Muscle of leg (tissue), 11 donors: ENCODE data around the gene TAS2R20. TPM values are rescaled to one million over a fixed set of nuclear protein-coding genes. Genes with fewer than 3 reads are reported as not detected.
A peak's percentile ranks its signal among the peaks of the same experiment; 100 is the strongest.

Experiments
- DNase-seq: peaks from one replicate; pipeline ENCODE4 v3.0.0; 2013
- H3K27ac ChIP-seq: one replicate; pipeline ENCODE4 v1.5.1; 2013; ENCODE audit warnings: mild to moderate bottlenecking, low read length, control low read depth
- H3K27me3 ChIP-seq: one replicate; pipeline ENCODE4 v1.6.1; 2013; ENCODE audit warnings: low read length; ENCODE audit not compliant: control insufficient read depth, insufficient read depth
- H3K36me3 ChIP-seq: one replicate; pipeline ENCODE4 v1.6.1; 2013; ENCODE audit warnings: low read length; ENCODE audit not compliant: control insufficient read depth, insufficient read depth
- H3K4me1 ChIP-seq: one replicate; pipeline ENCODE4 v1.6.1; 2013; ENCODE audit warnings: low read length; ENCODE audit not compliant: control insufficient read depth, insufficient read depth
- H3K4me3 ChIP-seq: one replicate; pipeline ENCODE4 v1.5.1; 2013; ENCODE audit warnings: low read length, control low read depth
- H3K9me3 ChIP-seq: replicated peaks from 2 replicates; pipeline ENCODE4 v1.6.1; 2013; ENCODE audit warnings: low read depth, low read length; ENCODE audit not compliant: control insufficient read depth
- WGBS: methylation state at CpG from one replicate; pipeline ENCODE4 v1.1.5; 2013; ENCODE audit warnings: missing lambda C conversion rate; ENCODE audit not compliant: insufficient coverage; 5-methylcytosine and 5-hydroxymethylcytosine counted together
- polyA plus RNA-seq, 8 donors: library from polyadenylated mRNA; unstranded; fragments of 120-200 nt; gene quantifications; one replicate each; pipeline versions ENCODE4 v1.2.1 to v1.2.3, GENCODE V29; 2013; ENCODE audit warnings: inconsistent platforms in 1 of 8, low replicate concordance in 1 of 8; ENCODE audit not compliant: insufficient read length in 8 of 8, insufficient read depth in 1 of 8
- total RNA-seq: library from RNA; stranded (reverse); fragments of 120-200 nt; gene quantifications from one replicate; pipeline ENCODE4 v1.2.4, GENCODE V29; 2013

TAS2R20 gene
- total and polyA plus RNA-seq, 9 donors = 0.51 to 2.5 (median 0.93) TPM

DNA sequence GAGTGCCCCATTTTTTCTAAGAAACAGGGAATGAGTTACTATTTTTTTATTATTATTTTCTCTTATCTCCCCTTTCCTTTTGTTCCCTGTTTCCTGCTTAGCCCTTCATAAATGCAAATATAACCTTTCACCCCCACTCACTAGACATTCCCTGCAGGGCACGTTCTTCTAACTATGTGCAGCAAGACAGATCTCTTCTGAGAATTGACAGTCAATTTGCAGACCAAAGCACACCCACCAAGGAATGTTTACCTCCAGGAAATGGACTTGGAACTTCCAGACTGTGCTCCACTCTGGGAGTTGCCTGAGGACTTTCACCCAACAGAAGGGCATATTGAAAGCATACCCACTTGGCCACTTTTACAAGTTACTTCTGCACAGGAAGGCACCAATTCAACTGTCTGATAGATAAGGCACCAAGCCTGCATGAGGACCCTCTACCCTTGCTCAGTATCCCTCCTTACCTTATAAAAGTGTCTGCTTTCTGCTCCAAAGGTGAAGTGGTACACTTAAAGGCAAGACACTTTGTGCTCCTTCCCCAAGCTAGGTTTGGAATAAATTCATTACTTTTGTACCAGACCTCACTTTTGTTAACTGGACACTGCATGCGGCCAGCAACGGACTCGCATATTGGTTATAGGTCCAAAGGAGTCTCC lies 17.8 kb upstream of the TAS2R20 start:
- WGBS = 71% methylated on average over 1 of the region's 4 CpGs
- H3K4me1 ChIP-seq = no peaks in the 10 kb centered on the region
- H3K9me3 ChIP-seq = no peaks in the 10 kb centered on the region
- no peaks in the 10 kb centered on the region for H3K27me3 ChIP-seq
- H3K36me3 ChIP-seq = peaks cover 8% of the 10 kb centered on the region
- DNase-seq = no peak
- H3K27ac ChIP-seq = no peak overlapping the region
- no peak overlapping the region for H3K4me3 ChIP-seq

DNA sequence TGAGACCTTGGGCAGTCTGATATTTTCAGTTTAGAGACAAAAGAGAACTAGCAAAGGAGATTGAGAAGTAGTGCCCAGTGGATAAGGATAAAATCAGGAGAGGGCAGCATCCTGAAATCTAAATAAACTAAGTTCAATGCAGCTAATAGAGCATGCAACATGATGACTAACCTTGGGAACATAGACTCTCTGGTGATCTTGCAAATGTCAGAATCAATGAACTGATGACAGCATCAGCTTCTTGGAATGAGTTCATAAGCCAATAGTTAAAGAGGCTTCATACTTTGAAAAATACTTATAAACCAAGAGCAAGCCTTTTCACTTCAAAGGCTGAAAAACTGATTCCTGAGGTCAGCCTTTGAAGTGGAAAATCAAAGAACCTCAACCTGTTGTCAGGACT lies 16.1 kb upstream of the TAS2R20 start:
- Histone ChIP-seq H3K4me3 (no peak overlapping the region), H3K27ac (no peak overlapping the region), H3K4me1 (no peaks in the 10 kb centered on the region)

DNA sequence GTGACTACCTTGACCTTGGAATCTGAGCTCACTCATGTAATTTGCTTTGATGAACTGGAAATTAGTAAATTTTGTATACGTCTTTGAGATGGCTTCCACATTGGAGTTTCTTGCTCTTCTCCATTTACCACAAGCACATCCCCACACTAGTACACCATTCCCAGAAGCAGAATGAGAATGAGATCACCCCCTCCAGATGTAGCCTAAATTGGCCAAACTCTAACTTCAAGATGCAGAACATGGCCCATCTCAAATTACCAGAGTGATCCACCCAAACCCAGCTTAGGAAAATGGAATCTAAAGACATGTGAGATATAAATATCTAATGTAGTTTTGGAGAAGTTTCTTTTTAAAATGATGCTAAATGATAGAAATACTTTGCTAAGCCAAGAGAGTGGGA lies 9.5 kb upstream of the TAS2R20 start:
- no peaks in the 10 kb centered on the region for H3K9me3 ChIP-seq
- H3K4me1 ChIP-seq = no peaks in the 10 kb centered on the region

More for the DNA sequence above, 16.1 kb upstream of the TAS2R20 start:
- H3K27me3 ChIP-seq = no peaks in the 10 kb centered on the region
- peaks cover 8% of the 10 kb centered on the region for H3K36me3 ChIP-seq
- no peaks in the 10 kb centered on the region for H3K9me3 ChIP-seq
- no peak for DNase-seq

DNA sequence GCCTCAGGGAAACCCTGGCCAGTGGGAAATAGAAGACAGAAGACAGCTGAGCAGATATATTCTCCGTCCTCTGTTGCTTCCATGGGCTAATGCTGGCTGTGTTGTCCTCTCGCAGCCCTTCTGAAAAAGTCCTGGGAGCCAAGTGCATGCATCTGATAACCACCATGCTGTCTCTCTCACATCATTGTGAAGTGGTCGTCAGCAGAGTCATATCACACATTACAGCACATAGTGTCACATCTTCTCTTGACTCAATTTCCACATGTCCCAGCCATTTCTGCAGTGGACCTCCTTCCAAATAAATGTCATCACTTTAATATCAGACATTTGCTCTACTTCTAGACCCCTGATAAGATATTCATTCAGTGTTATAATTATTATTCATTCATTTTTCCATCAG lies 3.8 kb downstream of the TAS2R20 start:
- 88% methylated on average over 3 of the region's 3 CpGs for WGBS
- no peak overlapping the region for H3K4me3 ChIP-seq
- no peaks in the 10 kb centered on the region for H3K4me1 ChIP-seq

More for the DNA sequence above, 9.5 kb upstream of the TAS2R20 start:
- no peaks in the 10 kb centered on the region for H3K36me3 ChIP-seq
- no peak overlapping the region for H3K4me3 ChIP-seq
- no peaks in the 10 kb centered on the region for H3K27me3 ChIP-seq
- WGBS = no CpG with 5 or more reads among the region's 1 CpG
- H3K27ac ChIP-seq = no peak overlapping the region
- no peak for DNase-seq

DNA sequence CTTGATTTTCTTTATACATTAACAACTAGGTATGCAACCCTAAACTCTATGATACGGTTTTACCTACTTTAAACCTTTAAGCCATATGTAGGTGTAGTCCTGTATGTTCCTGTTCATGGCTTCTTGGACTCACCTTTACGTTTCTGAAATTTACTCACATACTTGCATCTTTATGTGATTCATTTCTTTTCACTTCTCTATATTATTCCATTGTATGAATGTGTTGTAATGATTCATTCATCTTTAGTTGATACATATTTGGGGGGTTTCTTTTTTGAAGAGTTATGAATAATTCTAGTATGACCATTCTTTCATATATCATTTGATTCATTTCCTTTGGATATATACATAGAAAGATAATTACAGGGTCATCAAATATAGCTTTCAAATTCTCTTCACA lies 9.0 kb downstream of the TAS2R20 start:
- Histone ChIP-seq H3K4me3 (no peak overlapping the region), H3K9me3 (peaks cover 11% of the 10 kb centered on the region), H3K27ac (no peak overlapping the region), H3K4me1 (no peaks in the 10 kb centered on the region), H3K36me3 (peaks cover 7% of the 10 kb centered on the region), H3K27me3 (no peaks in the 10 kb centered on the region)
- no peak for DNase-seq
- no CpG with 5 or more reads among the region's 2 CpGs for WGBS

More for the DNA sequence above, 3.8 kb downstream of the TAS2R20 start:
- Histone ChIP-seq H3K27me3 (no peaks in the 10 kb centered on the region), H3K9me3 (peaks cover 11% of the 10 kb centered on the region), H3K27ac (no peak overlapping the region), H3K36me3 (peaks cover 12% of the 10 kb centered on the region)
- DNase-seq = no peak

DNA sequence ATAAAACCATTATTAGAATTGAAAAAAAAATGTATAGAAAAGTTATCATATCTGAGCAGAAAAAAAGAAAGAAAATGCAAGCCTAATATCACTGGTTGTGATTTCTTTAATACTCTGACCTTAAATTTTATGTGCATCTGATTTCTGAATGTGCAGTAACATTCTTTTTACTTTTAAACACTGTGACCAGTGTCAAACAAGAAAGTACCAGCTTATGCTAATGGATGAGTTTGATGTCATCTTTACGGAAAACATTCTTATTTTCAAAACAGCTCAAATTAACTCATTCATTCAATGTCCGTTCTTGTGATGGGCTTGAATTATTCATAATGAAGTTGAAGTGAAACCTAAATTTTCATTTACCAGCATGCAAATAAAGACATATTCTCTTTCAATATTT lies 11.3 kb downstream of the TAS2R20 start, which contains the start of gene TAS2R50:
TAS2R50 (minus strand) TSS at position 101 of the 400 bp plus-strand sequence; CDS start at position 49, 52 bp downstream.
- H3K9me3 ChIP-seq = peaks cover 11% of the 10 kb centered on the region

DNA sequence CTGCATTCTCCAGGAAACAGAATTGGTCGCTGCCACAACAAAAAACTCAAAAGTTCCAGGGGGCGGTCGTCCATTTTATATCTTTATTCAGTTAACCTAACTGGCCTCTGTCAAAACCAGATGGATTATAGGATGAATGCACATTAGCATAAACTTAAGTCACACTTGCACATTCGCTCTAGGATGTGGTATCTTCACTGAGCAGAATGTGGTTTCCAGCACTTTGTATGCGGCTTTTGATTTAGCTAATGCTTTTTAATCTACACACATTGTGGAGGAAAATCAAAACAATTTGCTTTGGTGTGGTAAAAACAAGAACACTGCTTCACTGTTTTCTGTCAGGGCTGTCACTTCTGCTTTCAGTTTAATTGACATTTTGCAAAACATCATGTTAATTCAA lies 15.9 kb downstream of the TAS2R20 start:
- no peak overlapping the region for H3K27ac ChIP-seq
- H3K4me3 ChIP-seq = no peak overlapping the region
- no CpG with 5 or more reads among the region's 5 CpGs for WGBS
- H3K27me3 ChIP-seq = no peaks in the 10 kb centered on the region
- no peak for DNase-seq
- no peaks in the 10 kb centered on the region for H3K9me3 ChIP-seq
- no peaks in the 10 kb centered on the region for H3K4me1 ChIP-seq
- H3K36me3 ChIP-seq = no peaks in the 10 kb centered on the region

More for the DNA sequence above, 11.3 kb downstream of the TAS2R20 start, which contains the start of gene TAS2R50:
- Histone ChIP-seq H3K4me3 (no peak within 1 kb of the TSS), H3K27ac (no peak within 1 kb of the TSS), H3K36me3 (no peaks in the 10 kb centered on the region), H3K27me3 (no peaks in the 10 kb centered on the region), H3K4me1 (no peaks in the 10 kb centered on the region)
- DNase-seq = no peak
- WGBS = no CpG with 5 or more reads among the region's 2 CpGs

DNA sequence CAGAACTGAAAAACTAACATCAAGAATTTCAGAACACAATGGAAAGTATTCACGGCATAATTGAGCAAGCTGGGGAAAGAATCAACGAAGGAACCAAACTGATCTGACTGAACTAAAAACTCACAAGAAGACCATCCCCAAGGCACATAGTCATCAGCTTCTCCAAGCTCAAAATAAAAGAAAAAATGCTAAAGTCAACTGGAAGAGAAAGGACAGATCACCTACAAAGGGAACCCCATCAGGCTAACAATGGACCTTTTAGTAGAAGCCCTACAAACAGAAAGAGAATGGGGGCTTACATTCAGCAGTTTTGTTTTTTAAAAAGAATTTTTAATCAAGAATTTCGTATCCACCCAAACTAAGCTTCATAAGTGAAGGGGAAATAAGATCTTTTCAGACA lies 23.1 kb downstream of the TAS2R20 start:
- H3K27me3 ChIP-seq = no peaks in the 10 kb centered on the region
- peaks cover 3% of the 10 kb centered on the region for H3K9me3 ChIP-seq
- H3K36me3 ChIP-seq = no peaks in the 10 kb centered on the region
- DNase-seq = no peak
- H3K27ac ChIP-seq = no peak overlapping the region
- WGBS = no CpG with 5 or more reads among the region's 3 CpGs
- H3K4me1 ChIP-seq = no peaks in the 10 kb centered on the region
- H3K4me3 ChIP-seq = no peak overlapping the region

DNA sequence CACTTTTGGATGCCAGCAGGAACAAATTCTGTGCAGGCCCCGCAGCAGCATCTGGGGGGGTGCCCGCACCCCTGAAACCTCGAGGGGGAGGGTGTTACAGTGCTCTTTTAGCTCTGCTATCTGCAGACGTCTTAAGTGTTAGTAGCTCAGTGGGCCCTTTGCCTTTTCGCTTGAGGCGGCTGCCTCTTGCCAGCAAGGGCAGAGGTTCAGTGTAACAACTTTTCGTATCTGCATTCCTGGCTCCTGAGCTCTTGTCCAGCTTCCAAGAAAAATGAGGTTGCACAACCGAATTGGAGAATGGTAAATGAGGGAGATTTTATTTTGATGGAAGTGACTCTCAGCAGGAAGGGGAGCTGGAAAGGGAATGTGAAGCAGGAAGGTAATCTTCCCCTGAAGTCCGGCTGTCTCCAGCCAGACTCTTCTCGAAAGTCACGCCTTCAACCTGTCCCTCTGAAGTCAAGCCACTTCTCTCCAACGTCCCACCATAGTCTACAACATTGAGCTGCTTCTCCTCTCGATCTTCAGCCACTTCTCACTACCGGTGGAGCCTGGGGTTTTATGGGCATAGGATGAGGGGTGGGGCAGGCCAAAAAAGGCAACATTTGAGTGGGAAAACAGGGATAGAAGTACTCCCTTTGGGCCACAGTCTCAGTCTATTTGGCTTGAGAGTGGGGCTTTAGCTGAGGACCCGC lies 29.2 kb downstream of the TAS2R20 start:
- no peaks in the 10 kb centered on the region for H3K27me3 ChIP-seq
- peak; percentile 11 for DNase-seq
- H3K9me3 ChIP-seq = no peaks in the 10 kb centered on the region
- no peak overlapping the region for H3K4me3 ChIP-seq
- WGBS = 61% methylated on average over 8 of the region's 15 CpGs
- H3K27ac ChIP-seq = no peak overlapping the region
- no peaks in the 10 kb centered on the region for H3K4me1 ChIP-seq
- H3K36me3 ChIP-seq = no peaks in the 10 kb centered on the region

DNA sequence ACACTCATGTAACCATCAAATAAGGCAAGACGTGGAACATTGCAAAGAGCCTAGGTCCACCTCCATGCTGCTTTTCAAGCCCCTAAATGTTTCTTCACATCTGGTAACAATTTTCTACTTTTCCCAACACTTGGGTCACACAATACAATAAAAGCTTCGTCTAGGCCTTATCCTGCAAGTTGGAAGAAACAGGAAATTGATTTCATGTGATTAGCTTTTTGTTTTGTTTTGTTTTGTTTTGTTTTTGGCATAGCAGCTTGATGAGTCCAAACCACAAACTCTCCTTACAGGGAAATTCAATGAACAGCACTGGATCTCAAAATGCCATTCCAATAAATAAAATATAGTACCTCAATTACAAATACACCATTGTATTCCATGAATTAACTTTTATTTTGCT lies 30.7 kb downstream of the TAS2R20 start:
- no peaks in the 10 kb centered on the region for H3K4me1 ChIP-seq
- H3K9me3 ChIP-seq = no peaks in the 10 kb centered on the region
- no peak overlapping the region for H3K4me3 ChIP-seq
- 17% methylated on average over 1 of the region's 2 CpGs for WGBS
- no peak overlapping the region for H3K27ac ChIP-seq
- H3K27me3 ChIP-seq = no peaks in the 10 kb centered on the region
- H3K36me3 ChIP-seq = no peaks in the 10 kb centered on the region
- peak; percentile 64 for DNase-seq
